ENCODE results near the gene SHMT2. TPM values are rescaled to one million over a fixed set of nuclear protein-coding genes. Genes with fewer than 3 reads are reported as not detected.

SHMT2 gene
- total and polyA plus RNA-seq, 4 donors, result 34.3 to 59.1 (median 51.9) TPM

- Histone ChIP-seq H3K27me3 (ENCODE audit: control insufficient read depth in 1 of 2, insufficient read depth in 2 of 2, low read length in 1 of 2) (no peaks in the 10 kb centered on the region), H3K27ac (ENCODE audit: low read depth in 1 of 2, low read length in 2 of 2) (no peak overlapping the region), H3K4me1 (ENCODE audit: control insufficient read depth in 1 of 2, insufficient read depth in 2 of 2, low read length in 2 of 2) (no peaks in the 10 kb centered on the region), H3K9me3 (ENCODE audit: control insufficient read depth, low read length) (no peaks in the 10 kb centered on the region), H3K36me3 (ENCODE audit: control insufficient read depth in 1 of 2, insufficient read depth in 2 of 2, low read length in 1 of 2) (peaks cover 13 to 44% of the 10 kb centered on the region in 2 donors), H3K4me3 (ENCODE audit: low read length in 2 of 2) (no peak overlapping the region)
- intact Hi-C loops (cut with DNase I), result no loop called here
- 87 to 89% methylated on average over 19 of the region's 19 CpGs for WGBS, 2 donors
- ATAC-seq (ENCODE audit: low FRiP score) (no peak), DNase-seq (no peak)
Measured at GRCh38 chr12:57195186-57195585, 34.3 kb upstream of the SHMT2 start.

- Histone ChIP-seq H3K36me3 (ENCODE audit: control insufficient read depth in 1 of 2, insufficient read depth in 2 of 2, low read length in 1 of 2) (peaks cover 13 to 44% of the 10 kb centered on the region in 2 donors), H3K4me1 (ENCODE audit: control insufficient read depth in 1 of 2, insufficient read depth in 2 of 2, low read length in 2 of 2) (no peaks in the 10 kb centered on the region), H3K9me3 (ENCODE audit: control insufficient read depth, low read length) (no peaks in the 10 kb centered on the region), H3K27me3 (ENCODE audit: control insufficient read depth in 1 of 2, insufficient read depth in 2 of 2, low read length in 1 of 2) (no peaks in the 10 kb centered on the region), H3K4me3 (ENCODE audit: low read length in 2 of 2) (no peak overlapping the region), H3K27ac (ENCODE audit: low read depth in 1 of 2, low read length in 2 of 2) (no peak overlapping the region)
- DNase-seq (no peak), ATAC-seq (ENCODE audit: low FRiP score) (no peak)
- whole genome bisulfite sequencing, 2 donors, result 81 to 82% methylated on average over 34 of the region's 34 CpGs
- intact Hi-C loops (cut with DNase I), result no loop called here
Measured at GRCh38 chr12:57195611-57196371, 33.7 kb upstream of the SHMT2 start.

- H3K4me3 ChIP-seq (ENCODE audit: low read length in 2 of 2), result no peak overlapping the region
- WGBS, 2 donors, result 58 to 71% methylated on average over 4 of the region's 4 CpGs
- ATAC-seq (ENCODE audit: low FRiP score), result no peak
Measured at GRCh38 chr12:57196439-57196838, 33.1 kb upstream of the SHMT2 start.

DNA sequence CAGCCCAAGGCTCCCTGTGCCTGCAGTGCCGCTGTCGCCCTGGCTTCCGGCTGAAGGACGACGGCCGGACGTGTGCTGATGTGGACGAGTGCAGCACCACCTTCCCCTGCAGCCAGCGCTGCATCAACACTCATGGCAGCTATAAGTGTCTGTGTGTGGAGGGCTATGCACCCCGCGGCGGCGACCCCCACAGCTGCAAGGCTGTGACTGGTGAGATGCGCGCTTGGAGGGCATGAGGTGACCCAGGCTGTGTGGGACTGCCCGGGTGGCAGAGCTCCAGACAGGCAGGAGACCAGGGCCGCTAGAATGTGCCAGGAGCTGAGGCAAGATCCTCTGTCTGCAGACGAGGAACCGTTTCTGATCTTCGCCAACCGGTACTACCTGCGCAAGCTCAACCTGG lies 32.6 kb upstream of the SHMT2 start:
- no peak for ATAC-seq (ENCODE audit: low FRiP score)
- WGBS, 2 donors, result 85 to 86% methylated on average over 22 of the region's 22 CpGs
- no peak for DNase-seq
- Histone ChIP-seq H3K36me3 (ENCODE audit: control insufficient read depth in 1 of 2, insufficient read depth in 2 of 2, low read length in 1 of 2) (peaks cover 17 to 46% of the 10 kb centered on the region in 2 donors), H3K4me3 (ENCODE audit: low read length in 2 of 2) (no peak overlapping the region), H3K27ac (ENCODE audit: low read depth in 1 of 2, low read length in 2 of 2) (no peak overlapping the region), H3K4me1 (ENCODE audit: control insufficient read depth in 1 of 2, insufficient read depth in 2 of 2, low read length in 2 of 2) (no peaks in the 10 kb centered on the region), H3K27me3 (ENCODE audit: control insufficient read depth in 1 of 2, insufficient read depth in 2 of 2, low read length in 1 of 2) (no peaks in the 10 kb centered on the region), H3K9me3 (ENCODE audit: control insufficient read depth, low read length) (no peaks in the 10 kb centered on the region)
- intact Hi-C loops (cut with DNase I), result no loop called here

More at GRCh38 chr12:57196439-57196838, 33.1 kb upstream of the SHMT2 start:
- no peaks in the 10 kb centered on the region for H3K4me1 ChIP-seq (ENCODE audit: control insufficient read depth in 1 of 2, insufficient read depth in 2 of 2, low read length in 2 of 2)
- DNase-seq, result no peak
- peaks cover 16 to 43% of the 10 kb centered on the region in 2 donors for H3K36me3 ChIP-seq (ENCODE audit: control insufficient read depth in 1 of 2, insufficient read depth in 2 of 2, low read length in 1 of 2)
- no peaks in the 10 kb centered on the region for H3K9me3 ChIP-seq (ENCODE audit: control insufficient read depth, low read length)
- intact Hi-C loops (cut with DNase I), result no loop called here
- H3K27me3 ChIP-seq (ENCODE audit: control insufficient read depth in 1 of 2, insufficient read depth in 2 of 2, low read length in 1 of 2), result no peaks in the 10 kb centered on the region
- no peak overlapping the region for H3K27ac ChIP-seq (ENCODE audit: low read depth in 1 of 2, low read length in 2 of 2)

DNA sequence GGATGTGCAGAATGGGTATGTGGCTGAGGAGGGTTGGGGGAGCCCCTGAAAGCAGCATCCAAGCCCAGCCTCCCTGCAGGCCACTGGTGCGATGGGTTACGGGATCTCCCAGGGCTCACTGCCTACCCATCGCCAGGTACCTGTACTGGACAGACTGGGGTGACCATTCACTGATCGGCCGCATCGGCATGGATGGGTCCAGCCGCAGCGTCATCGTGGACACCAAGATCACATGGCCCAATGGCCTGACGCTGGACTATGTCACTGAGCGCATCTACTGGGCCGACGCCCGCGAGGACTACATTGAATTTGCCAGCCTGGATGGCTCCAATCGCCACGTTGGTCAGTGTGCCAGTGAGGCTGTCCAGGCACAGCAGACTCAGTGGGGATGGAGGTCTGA lies 31.2 kb upstream of the SHMT2 start:
- WGBS, 2 donors, result 90% methylated on average over 17 of the region's 17 CpGs
- DNase-seq, result no peak
- intact Hi-C loops (cut with DNase I), result no loop called here

GRCh38 chr12:57199191-57199590 lies 30.3 kb upstream of the SHMT2 start:
- Histone ChIP-seq H3K4me1 (ENCODE audit: control insufficient read depth in 1 of 2, insufficient read depth in 2 of 2, low read length in 2 of 2) (no peaks in the 10 kb centered on the region), H3K4me3 (ENCODE audit: low read length in 2 of 2) (no peak overlapping the region), H3K9me3 (ENCODE audit: control insufficient read depth, low read length) (no peaks in the 10 kb centered on the region), H3K36me3 (ENCODE audit: control insufficient read depth in 1 of 2, insufficient read depth in 2 of 2, low read length in 1 of 2) (peaks cover 17 to 36% of the 10 kb centered on the region in 2 donors), H3K27ac (ENCODE audit: low read depth in 1 of 2, low read length in 2 of 2) (no peak overlapping the region), H3K27me3 (ENCODE audit: control insufficient read depth in 1 of 2, insufficient read depth in 2 of 2, low read length in 1 of 2) (no peaks in the 10 kb centered on the region)
- no peak for DNase-seq
- WGBS, 2 donors, result 76 to 84% methylated on average over 15 of the region's 15 CpGs
- ATAC-seq (ENCODE audit: low FRiP score), result no peak
- intact Hi-C loops (cut with DNase I), result no loop called here

More for the DNA sequence above, 31.2 kb upstream of the SHMT2 start:
- Histone ChIP-seq H3K4me1 (ENCODE audit: control insufficient read depth in 1 of 2, insufficient read depth in 2 of 2, low read length in 2 of 2) (no peaks in the 10 kb centered on the region), H3K9me3 (ENCODE audit: control insufficient read depth, low read length) (no peaks in the 10 kb centered on the region), H3K27ac (ENCODE audit: low read depth in 1 of 2, low read length in 2 of 2) (no peak overlapping the region), H3K4me3 (ENCODE audit: low read length in 2 of 2) (no peak overlapping the region), H3K36me3 (ENCODE audit: control insufficient read depth in 1 of 2, insufficient read depth in 2 of 2, low read length in 1 of 2) (peaks cover 17 to 41% of the 10 kb centered on the region in 2 donors), H3K27me3 (ENCODE audit: control insufficient read depth in 1 of 2, insufficient read depth in 2 of 2, low read length in 1 of 2) (no peaks in the 10 kb centered on the region)
- no peak for ATAC-seq (ENCODE audit: low FRiP score)

DNA sequence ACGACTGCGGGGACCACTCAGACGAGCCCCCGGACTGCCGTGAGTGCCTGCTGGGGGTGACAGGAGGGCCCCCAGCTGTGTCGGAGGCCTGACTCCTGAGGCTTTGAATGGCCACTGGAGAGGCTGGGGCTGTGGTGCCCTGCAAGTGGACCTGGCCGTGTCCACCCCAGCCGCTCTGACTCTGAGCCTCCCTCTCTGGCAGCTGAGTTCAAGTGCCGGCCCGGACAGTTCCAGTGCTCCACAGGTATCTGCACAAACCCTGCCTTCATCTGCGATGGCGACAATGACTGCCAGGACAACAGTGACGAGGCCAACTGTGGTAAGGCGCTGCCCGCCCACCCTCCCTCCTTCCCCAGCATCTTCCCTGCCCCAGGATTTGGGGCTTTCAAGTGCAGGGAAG lies 29.0 kb upstream of the SHMT2 start:
- no peaks in the 10 kb centered on the region for H3K4me1 ChIP-seq (ENCODE audit: control insufficient read depth in 1 of 2, insufficient read depth in 2 of 2, low read length in 2 of 2)
- intact Hi-C loops (cut with DNase I), result no loop called here
- no peak overlapping the region for H3K27ac ChIP-seq (ENCODE audit: low read depth in 1 of 2, low read length in 2 of 2)
- no peaks in the 10 kb centered on the region for H3K27me3 ChIP-seq (ENCODE audit: control insufficient read depth in 1 of 2, insufficient read depth in 2 of 2, low read length in 1 of 2)
- 84 to 89% methylated on average over 15 of the region's 15 CpGs for WGBS, 2 donors
- H3K9me3 ChIP-seq (ENCODE audit: control insufficient read depth, low read length), result no peaks in the 10 kb centered on the region
- no peak for ATAC-seq (ENCODE audit: low FRiP score)
- DNase-seq, result no peak
- peaks cover 12 to 26% of the 10 kb centered on the region in 2 donors for H3K36me3 ChIP-seq (ENCODE audit: control insufficient read depth in 1 of 2, insufficient read depth in 2 of 2, low read length in 1 of 2)
- H3K4me3 ChIP-seq (ENCODE audit: low read length in 2 of 2), result no peak overlapping the region

GRCh38 chr12:57201219-57201618 lies 28.3 kb upstream of the SHMT2 start:
- H3K27ac ChIP-seq (ENCODE audit: low read depth in 1 of 2, low read length in 2 of 2), result no peak overlapping the region
- H3K4me1 ChIP-seq (ENCODE audit: control insufficient read depth in 1 of 2, insufficient read depth in 2 of 2, low read length in 2 of 2), result no peaks in the 10 kb centered on the region
- H3K36me3 ChIP-seq (ENCODE audit: control insufficient read depth in 1 of 2, insufficient read depth in 2 of 2, low read length in 1 of 2), result peaks cover 12 to 20% of the 10 kb centered on the region in 2 donors
- ATAC-seq (ENCODE audit: low FRiP score) (no peak), DNase-seq (no peak)
- WGBS, 2 donors, result 80 to 82% methylated on average over 8 of the region's 8 CpGs
- no peak overlapping the region for H3K4me3 ChIP-seq (ENCODE audit: low read length in 2 of 2)
- H3K27me3 ChIP-seq (ENCODE audit: control insufficient read depth in 1 of 2, insufficient read depth in 2 of 2, low read length in 1 of 2), result no peaks in the 10 kb centered on the region
- H3K9me3 ChIP-seq (ENCODE audit: control insufficient read depth, low read length), result no peaks in the 10 kb centered on the region
- intact Hi-C loops (cut with DNase I), result no loop called here

- Histone ChIP-seq H3K36me3 (ENCODE audit: control insufficient read depth in 1 of 2, insufficient read depth in 2 of 2, low read length in 1 of 2) (peaks cover 12 to 21% of the 10 kb centered on the region in 2 donors), H3K27ac (ENCODE audit: low read depth in 1 of 2, low read length in 2 of 2) (no peak overlapping the region), H3K27me3 (ENCODE audit: control insufficient read depth in 1 of 2, insufficient read depth in 2 of 2, low read length in 1 of 2) (no peaks in the 10 kb centered on the region), H3K4me1 (ENCODE audit: control insufficient read depth in 1 of 2, insufficient read depth in 2 of 2, low read length in 2 of 2) (no peaks in the 10 kb centered on the region), H3K9me3 (ENCODE audit: control insufficient read depth, low read length) (no peaks in the 10 kb centered on the region), H3K4me3 (ENCODE audit: low read length in 2 of 2) (no peak overlapping the region)
- DNase-seq (no peak), ATAC-seq (ENCODE audit: low FRiP score) (no peak)
- 82 to 88% methylated on average over 16 of the region's 16 CpGs for WGBS, 2 donors
- intact Hi-C loops (cut with DNase I), result no loop called here
Measured at GRCh38 chr12:57201631-57202030, 27.9 kb upstream of the SHMT2 start.

Data from aorta (tissue), 5 donors.